ENCODE measurements around the gene DNMT3A.
A peak's percentile ranks its signal among the peaks of the same experiment; 100 is the strongest.

DNMT3A gene

DNA sequence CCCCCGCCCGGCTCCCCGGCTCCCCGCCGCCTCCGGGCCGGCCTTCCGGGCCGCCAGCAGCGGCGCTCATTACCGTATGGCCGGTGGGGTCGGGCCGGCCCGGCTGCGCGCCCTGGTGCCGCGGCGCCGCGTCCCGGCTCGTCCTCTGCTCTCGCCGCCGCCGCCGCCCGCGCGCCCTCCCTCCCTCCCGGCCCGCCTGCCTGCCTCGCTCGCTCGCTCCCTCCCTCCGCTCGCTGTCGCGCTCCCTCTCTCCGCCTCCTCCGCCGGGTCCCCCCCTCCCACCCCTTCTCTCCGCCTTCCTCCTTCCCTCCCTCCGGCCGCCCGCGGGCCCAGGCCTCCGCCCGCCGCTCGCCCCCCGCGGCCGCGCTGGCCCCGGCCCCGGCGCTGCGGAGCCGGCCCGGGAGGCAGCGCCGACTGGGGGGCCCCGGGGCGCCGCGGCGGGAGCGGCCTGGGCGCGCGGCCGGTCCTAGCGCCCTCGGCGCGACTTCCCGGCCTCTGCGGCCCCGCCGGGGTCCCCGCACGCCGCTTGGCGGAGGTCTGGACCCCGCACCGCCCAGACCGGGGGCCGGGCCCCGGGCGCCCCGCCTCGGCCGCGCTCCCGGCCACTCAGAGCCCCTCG is at the start of gene DNMT3A:
TSS of gene DNMT3A (minus strand) at position 173 of the 619 bp plus-strand sequence. CDS start 27,941 bp downstream, outside the sequence.
- DNase-seq (ENCODE audit: low read depth in 3 of 3, low spot score in 1 of 3) = peak in 2 of 3 donors; percentile 40 to 56

- DNase-seq (ENCODE audit: low read depth in 3 of 3, low spot score in 1 of 3) = no peak
Observed at GRCh38 chr2:25389161-25389560, 47.4 kb upstream of the DNMT3A start.

DNA sequence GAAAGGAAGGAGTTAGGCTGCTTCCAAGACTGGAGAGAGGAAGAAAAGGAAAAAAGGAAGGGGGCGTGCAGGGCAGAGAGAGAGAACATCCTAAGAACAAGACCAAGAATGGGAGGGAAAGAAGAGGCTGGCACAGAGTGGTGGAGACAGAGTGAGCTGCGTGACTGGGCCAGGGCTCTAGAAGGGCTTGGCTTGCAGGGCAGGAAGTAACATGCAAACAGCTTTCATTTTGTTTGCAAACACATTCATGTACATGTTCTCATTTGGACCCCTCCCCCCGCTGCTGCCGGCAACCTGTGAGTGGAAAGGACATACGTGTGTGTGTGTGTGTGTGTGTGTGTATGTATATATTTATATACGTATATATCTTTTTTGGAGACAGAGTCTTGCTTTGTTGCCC is 46.8 kb upstream of the DNMT3A start:
- no peak for DNase-seq (ENCODE audit: low read depth in 3 of 3, low spot score in 1 of 3)

- no peak for DNase-seq (ENCODE audit: low read depth in 3 of 3, low spot score in 1 of 3)
Observed at GRCh38 chr2:25387876-25388449, 46.2 kb upstream of the DNMT3A start.

GRCh38 chr2:25386971-25387875 is 45.5 kb upstream of the DNMT3A start:
- DNase-seq (ENCODE audit: low read depth in 3 of 3, low spot score in 1 of 3) = no peak

DNA sequence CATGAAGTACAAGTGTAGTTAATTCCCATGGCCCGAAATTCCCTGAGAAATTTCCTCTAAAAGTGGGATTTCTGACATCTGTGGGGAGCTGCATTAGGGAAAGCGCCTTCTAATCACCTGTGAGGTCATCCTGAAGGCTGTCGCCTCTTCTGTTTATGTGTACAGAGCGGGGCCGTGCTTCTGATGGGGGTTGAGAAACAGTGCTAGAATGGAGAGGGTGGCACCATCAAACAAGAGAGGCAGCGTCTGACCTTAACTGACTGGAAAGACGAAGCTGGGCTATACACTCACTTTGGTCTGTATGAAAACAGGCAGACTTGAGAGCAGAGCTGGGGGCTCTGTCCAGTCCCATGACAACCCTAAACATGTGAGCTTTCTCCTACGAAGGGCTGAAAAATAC is 44.2 kb upstream of the DNMT3A start:
- no peak for DNase-seq (ENCODE audit: low read depth in 3 of 3, low spot score in 1 of 3)

DNA sequence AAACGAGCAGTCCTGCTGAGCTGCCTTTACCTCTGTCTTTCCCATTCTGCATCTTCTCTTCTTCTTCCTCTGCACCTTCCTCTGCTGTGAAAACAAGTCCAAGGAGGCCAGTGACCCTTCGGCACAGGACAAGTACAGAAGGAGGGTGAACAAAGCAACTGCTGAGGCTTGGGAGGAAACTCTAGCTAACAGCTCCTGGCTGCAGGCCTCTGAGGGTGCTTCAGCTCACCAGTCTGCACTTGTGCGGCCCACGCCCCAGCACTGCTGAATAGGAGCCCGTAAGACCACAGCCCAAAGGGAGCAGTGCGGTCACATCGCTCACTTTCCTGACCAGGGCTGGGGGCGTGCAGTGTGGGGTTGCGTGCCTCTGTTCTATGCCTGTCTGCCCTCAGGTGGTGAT is 42.1 kb upstream of the DNMT3A start:
- no peak for DNase-seq (ENCODE audit: low read depth in 3 of 3, low spot score in 1 of 3)

- no peak for DNase-seq (ENCODE audit: low read depth in 3 of 3, low spot score in 1 of 3)
Observed at GRCh38 chr2:25381502-25381901, 39.8 kb upstream of the DNMT3A start.

DNA sequence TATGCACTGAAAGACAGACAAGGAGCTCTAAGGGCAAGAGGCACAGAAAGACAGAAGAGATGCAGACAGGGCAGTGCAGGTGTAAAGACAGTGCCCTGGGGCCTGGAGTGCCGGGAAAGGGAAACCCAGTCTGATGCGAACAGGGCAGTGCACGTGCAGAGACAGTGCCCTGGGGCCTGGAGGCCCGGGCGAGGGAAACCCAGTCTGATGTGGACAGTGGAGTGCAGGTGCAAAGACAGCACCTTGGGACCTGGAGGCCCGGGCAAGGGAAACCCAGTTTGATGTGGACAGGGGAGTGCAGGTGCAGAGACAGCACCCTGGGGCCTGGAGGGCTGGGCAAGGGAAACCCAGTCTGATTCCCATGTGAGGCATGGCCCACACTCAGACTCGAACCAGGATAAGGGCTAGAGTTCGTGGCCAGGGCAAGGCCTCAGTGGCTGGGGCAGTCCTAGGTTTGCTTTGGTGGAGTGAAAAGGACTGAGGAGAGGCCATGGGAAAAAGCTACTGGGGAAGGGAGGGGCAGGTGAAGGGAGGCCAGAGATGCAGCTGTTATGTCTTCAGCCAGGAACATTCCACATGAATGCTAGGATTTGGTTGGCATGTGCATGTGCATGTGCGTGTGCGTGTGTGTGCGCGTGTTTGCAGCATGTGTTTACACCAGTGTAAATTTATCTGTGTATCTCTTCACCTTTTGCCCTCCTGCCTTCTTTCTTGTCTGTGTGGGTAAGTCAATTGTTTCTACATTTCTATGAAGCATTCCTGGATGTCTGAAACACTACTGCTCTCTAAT is 39.1 kb upstream of the DNMT3A start:
- DNase-seq (ENCODE audit: low read depth in 3 of 3, low spot score in 1 of 3) = no peak

DNA sequence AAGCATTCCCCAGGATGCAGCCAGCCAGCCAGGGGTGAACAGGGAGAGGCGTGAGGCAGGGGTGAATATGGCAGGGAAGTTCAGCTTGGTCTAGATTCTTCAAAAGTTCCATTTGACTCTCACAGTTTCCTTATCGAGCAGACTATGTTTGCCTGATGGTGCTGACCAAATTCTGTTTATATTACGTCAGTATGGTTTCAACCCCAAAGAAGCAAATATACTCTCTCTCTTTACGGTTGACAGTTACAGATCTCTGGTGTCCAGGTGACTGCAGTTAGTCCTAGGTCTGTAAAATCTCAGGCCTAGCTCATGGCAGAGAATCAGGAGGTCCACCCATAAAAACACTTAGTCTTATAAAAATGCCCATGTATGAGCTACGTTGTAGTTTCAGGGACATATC is 38.3 kb upstream of the DNMT3A start:
- DNase-seq (ENCODE audit: low read depth in 3 of 3, low spot score in 1 of 3) = no peak

- DNase-seq (ENCODE audit: low read depth in 3 of 3, low spot score in 1 of 3) = no peak
Observed at GRCh38 chr2:25379535-25379934, 37.8 kb upstream of the DNMT3A start.

- no peak for DNase-seq (ENCODE audit: low read depth in 3 of 3, low spot score in 1 of 3)
Observed at GRCh38 chr2:25378731-25379490, 37.2 kb upstream of the DNMT3A start.

GRCh38 chr2:25377822-25378421 is 36.2 kb upstream of the DNMT3A start:
- DNase-seq (ENCODE audit: low read depth in 3 of 3, low spot score in 1 of 3) = no peak

DNA sequence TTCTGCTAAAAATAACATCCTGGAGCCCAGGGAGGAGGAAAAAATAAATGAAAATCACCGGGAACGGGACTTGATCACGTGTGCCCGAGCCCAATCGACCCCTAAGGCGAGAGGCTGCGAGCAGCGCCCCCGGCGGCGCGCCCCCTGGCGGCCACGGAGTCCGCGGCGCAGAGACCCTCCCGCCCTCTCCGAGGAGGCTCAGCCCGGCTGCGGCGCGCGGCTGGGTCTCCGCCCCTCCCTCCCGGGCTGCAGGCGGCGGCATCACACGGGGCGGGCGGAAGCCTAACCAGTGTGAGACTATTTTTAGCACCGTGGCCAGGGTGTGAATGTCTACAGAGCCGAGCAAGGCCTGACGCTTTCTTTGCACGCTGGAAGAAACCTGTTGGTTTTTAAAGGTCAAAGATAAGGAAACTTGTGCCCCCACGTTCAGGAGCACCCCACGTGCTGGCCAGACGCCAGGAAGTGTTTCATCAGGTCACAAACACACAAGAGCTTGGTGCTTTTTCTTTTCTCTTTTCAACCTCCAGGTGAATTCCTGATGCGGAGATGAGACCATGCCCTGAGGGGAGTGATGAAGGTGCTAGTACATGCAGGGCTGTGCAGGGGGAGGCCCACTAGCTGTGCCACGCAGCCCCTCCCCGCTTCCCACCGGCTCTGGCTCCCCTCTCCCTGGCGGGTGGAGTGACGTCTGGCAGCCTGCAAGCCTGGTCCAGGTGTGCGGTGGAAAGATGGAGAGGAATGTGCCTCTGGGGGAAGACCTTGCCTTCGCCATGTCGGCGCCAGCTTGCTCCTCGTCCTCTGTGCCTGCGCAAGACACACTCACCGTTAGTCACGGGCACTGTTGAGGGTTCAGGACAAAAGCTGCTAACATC is 35.3 kb upstream of the DNMT3A start:
- DNase-seq (ENCODE audit: low read depth in 3 of 3, low spot score in 1 of 3) = peak; percentile 79 to 86 (median 84)

GRCh38 chr2:25375989-25376545 is 34.3 kb upstream of the DNMT3A start:
- DNase-seq (ENCODE audit: low read depth in 3 of 3, low spot score in 1 of 3) = no peak

DNA sequence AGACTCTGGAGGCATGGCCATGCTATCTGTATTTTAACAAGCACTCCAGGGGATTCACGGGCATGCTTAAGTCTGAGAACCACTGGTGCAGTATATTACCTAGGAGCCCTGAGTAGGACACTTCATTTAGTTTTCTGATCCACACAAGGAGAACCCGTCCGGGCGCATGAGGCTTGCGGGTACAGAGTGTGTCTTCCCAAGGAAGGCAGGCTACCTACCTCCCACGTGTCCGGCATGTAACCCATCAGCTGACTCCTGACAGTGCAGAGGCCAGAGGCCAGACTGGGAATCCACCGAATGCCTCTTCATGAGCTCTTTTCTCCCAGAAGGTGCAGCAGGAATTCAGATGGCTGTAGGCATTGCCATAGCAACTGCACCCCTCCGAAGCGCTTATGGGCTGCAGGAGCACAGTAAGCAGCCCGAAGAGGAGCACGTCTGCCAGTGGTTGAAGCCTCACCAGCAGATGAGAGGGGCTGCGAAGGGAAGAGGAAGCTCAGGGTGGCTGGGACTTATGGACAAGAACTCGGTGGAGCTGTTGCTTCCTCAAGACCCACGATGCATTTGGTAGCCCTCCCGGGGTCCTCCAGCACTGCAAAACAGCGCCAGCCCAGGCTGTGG is 33.8 kb upstream of the DNMT3A start:
- DNase-seq (ENCODE audit: low read depth in 3 of 3, low spot score in 1 of 3) = no peak

DNA sequence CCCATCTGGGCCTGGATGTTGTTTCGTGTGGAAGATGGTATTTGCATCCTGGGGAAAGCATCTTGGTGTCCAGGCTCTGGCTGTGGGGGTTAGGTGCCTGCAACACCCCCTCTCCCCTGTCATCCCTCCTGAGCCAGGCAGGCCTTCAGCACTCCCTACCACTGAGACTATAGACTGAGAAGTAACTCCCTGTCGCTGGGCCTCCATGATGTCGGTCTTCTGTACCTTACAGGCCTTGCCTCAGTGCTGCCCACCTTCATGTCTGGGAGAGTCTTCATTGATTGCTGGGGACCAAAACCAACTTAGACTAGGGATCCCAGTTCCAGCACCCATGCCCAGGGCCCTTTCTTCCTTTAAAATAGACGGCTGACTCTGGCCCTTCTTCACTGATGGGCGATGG is 33.1 kb upstream of the DNMT3A start:
- DNase-seq (ENCODE audit: low read depth in 3 of 3, low spot score in 1 of 3) = no peak

DNA sequence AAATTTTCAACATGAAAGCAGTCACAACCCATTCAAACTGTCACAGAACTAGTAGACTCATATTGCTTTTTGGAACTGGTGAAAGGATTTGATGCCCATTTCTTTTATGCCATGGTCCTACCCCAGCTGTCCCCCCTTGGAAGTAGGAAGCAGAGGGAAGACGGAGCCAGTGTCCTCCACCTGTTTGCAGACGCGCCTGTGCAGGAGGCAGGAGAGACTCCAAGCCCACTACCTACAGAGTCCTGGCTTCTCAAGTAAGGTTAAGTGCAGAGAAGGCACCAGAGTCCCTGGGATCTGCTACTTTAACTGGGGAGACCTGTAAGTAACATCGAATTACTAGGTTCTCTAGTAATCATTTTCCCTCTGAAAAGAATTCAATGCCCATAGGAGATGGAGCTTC is 32.7 kb upstream of the DNMT3A start:
- DNase-seq (ENCODE audit: low read depth in 3 of 3, low spot score in 1 of 3) = no peak

Measured in stimulated activated CD4-positive, alpha-beta T cell treated with anti-CD3 and anti-CD28 coated beads, TNF-alpha, amount 100 ng/mL, for 1 hour (primary cell).